Neural progenitor cell (in vitro differentiated cells): Measurements from ENCODE around the gene SNCAIP.
A peak's percentile ranks its signal among the peaks of the same experiment; 100 is the strongest.

Experiments
- CTCF ChIP-seq: fragments of 200-600 bp; sonication (generic); IDR thresholded peaks from 2 replicates; pipeline ENCODE4 v1.5.1; 2017; ENCODE audit warnings: antibody characterized with exemption, mild to moderate bottlenecking
- EZH2 ChIP-seq: fragments of 200-600 bp; sonication (generic); IDR thresholded peaks from 2 replicates; pipeline ENCODE4 v1.6.1; 2017; ENCODE audit warnings: antibody characterized with exemption, mild to moderate bottlenecking, moderate library complexity
- EZH2phosphoT487 ChIP-seq: fragments of 200-600 bp; sonication (generic); IDR thresholded peaks from 2 replicates; pipeline ENCODE4 v1.6.1; 2017; ENCODE audit warnings: antibody characterized with exemption

GRCh38 chr5:122468351-122469116 is 156.5 kb downstream of the SNCAIP start:
- TF ChIP-seq CTCF (peak; percentile 4), EZH2 (no peak), EZH2phosphoT487 (no peak)
